Astrocyte of the spinal cord (primary cell): ENCODE measurements around the gene MAGI2.
"Not testable (repeated sequence)": the region's sequence is repeated elsewhere in the genome, so short reads cannot be mapped to it uniquely, and the experiment has no call there.

Source experiments
- DNase-seq: peaks from one replicate; pipeline ENCODE4 v3.0.0; 2011; ENCODE audit warnings: low read depth, low spot score
- H3K4me3 ChIP-seq: 2 replicates; pipeline ENCODE4 v1.5.1; 2011; ENCODE audit warnings: low read depth, mild to moderate bottlenecking, low read length, moderate library complexity
- CTCF ChIP-seq: IDR thresholded peaks from 2 replicates; pipeline ENCODE4 v1.5.1; 2012; ENCODE audit warnings: low read depth, mild to moderate bottlenecking, low read length, inconsistent platforms
- in situ Hi-C: cut with HindIII; loops from 2 replicates; pipeline ENCODE4 v1.10.0; 2017; ENCODE audit warnings: low sequenced_read_pairs

Gene MAGI2

DNA sequence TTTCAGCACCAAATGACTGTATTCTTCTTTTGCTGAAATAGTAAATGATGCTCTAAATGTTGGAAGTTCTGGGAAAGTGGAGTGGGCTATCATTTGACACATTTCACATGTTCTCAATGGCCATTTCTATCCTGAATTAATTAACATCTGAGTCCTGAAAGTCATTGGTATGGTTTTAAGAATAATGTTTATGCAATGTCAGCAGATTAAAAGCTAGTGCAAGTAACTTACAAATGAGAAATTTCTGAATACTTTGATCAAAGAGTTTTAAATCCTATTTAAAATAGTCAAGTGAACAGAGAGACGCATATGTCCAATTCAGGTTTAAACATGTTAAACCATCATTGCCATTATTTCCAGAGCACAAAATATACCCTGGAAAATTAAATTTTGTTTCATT is 1146.8 kb downstream of the MAGI2 start:
- no peak for DNase-seq
- H3K4me3 ChIP-seq, result no peak overlapping the region
- in situ Hi-C loops, result no loop called here
- TF ChIP-seq CTCF, result no peak

DNA sequence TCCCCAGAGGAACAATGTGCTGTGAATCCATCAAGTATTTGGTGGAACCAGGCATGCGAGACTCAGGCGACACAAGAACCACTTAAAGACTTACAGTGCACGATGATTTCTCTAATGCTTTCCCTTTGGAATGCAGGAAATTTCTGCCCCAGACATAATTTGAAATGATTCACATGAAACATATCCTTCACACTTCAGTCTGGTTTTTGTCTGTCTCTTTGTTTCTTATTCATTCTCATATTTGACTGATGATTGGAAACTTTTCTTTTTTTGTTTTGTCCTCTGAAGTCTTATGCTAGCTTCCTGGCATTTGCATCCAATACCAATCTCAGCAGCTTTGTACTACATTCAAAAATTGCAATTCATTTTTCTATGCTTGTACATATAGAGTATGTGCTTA is 1152.1 kb downstream of the MAGI2 start:
- TF ChIP-seq CTCF, result no peak
- DNase-seq, result peak; percentile 43
- H3K4me3 ChIP-seq, result no peak overlapping the region
- in situ Hi-C loops, result no loop called here

DNA sequence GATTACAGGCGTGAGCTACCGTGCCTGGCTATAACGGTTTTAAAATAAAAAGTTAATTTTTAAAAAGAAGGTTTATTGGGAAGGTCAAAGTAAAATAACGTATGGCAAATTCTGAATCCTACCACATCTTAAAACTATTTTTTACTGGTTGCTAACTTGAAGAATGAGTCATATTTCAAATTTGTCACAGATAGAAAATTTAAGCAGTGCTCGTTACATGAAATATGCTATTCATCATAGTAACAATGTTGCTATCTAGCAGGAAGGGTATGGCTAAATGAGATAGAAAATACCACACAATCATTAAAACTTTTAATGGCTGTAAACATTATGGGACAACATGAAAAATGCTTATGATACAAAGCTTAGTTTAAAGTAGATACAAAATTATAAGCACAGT is 1154.4 kb downstream of the MAGI2 start:
- TF ChIP-seq CTCF, result no peak
- DNase-seq, result no peak
- in situ Hi-C loops, result no loop called here
- H3K4me3 ChIP-seq, result no peak overlapping the region

DNA sequence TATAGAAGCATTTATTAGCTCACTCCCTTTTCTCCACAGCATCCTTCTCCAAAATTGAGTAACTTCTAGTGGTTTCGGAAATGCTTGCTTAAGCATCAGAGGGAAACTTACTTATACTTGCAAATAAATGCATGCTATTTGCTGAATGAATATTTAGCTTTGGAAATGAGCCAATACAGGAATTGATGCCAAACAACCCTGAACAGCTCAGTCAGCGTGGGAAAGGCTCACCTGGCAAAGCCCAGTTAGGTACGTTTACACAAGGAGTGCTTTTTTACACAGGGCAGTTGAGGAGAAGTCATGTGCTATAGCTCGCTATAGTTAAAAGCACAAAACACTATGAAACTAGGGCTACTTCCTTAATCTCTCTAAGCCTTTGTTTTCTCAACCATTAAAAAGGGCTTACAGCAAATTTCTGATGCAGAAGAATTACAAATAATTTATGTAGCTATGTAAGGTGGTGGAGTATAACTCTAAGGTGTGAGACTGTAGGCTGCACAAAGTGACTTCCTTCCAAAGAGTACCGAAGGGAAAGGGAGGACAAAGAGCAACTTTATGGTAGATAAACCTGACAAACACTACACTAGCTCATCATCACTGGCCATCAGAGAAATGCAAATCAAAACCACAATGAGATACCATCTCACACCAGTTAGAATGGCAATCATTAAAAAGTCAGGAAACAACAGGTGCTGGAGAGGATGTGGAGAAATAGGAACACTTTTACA is 1156.7 kb downstream of the MAGI2 start:
- no peak for DNase-seq
- in situ Hi-C loops, result no loop called here
- no peak for TF ChIP-seq CTCF
- no peak overlapping the region for H3K4me3 ChIP-seq

GRCh38 chr7:78296046-78296597 is 1157.3 kb downstream of the MAGI2 start:
- TF ChIP-seq CTCF, result no peak
- no peak overlapping the region for H3K4me3 ChIP-seq
- in situ Hi-C loops, result no loop called here
- DNase-seq, result no peak

DNA sequence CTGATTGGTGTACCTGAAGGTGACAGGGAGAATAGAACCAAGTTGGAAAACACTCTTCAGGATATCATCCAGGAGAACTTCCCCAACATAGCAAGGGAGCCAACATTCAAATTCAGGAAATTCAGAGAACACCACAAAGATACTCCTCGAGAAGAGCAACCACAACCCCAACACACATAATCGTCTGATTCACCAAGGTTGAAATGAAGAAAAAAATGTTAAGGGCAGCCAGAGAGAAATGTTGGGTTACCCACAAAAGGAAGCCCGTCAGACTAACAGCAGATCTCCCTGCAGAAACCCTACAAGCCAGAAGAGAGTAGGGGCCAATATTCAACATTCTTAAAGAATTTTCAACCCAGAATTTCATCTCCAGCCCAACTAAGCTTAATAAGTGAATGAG is 1164.0 kb downstream of the MAGI2 start:
- in situ Hi-C loops, H3K4me3 ChIP-seq: not testable (repeated sequence)
- peak; percentile 27 for DNase-seq

GRCh38 chr7:78284945-78285344 is 1168.5 kb downstream of the MAGI2 start:
- no peak for DNase-seq
- no peak for TF ChIP-seq CTCF
- H3K4me3 ChIP-seq, result no peak overlapping the region
- in situ Hi-C loops, result no loop called here
